HepG2 (cell line): ENCODE data around the gene PPM1H. TPM values are rescaled to one million over a fixed set of nuclear protein-coding genes. Genes with fewer than 3 reads are reported as not detected.
A peak's percentile ranks its signal among the peaks of the same experiment; 100 is the strongest.

Source experiments
- AHDC1 ChIP-seq: sonication (generic); formaldehyde crosslinking; IDR thresholded peaks from 2 replicates; pipeline ENCODE4 v1.5.1; 2020; ENCODE audit warnings: mild to moderate bottlenecking, missing genetic modification reagents, borderline replicate concordance
- CREM ChIP-seq, 2 experiments: sonication (generic) in 1 of 2; formaldehyde crosslinking in 1 of 2; IDR thresholded peaks; 2 replicates each; pipeline versions ENCODE4 v1.4.0 to v1.6.1; 2016 to 2020; ENCODE audit warnings: antibody characterized with exemption in 1 of 2, mild to moderate bottlenecking in 1 of 2, missing genetic modification reagents in 1 of 2
- GABPA ChIP-seq, 2 experiments: IDR thresholded peaks; 2 replicates each; pipeline ENCODE4 v1.6.1; 2011 to 2016; ENCODE audit warnings: low read depth in 2 of 2, low read length in 1 of 2, missing biosample characterization in 1 of 2, missing genetic modification characterization in 1 of 2
- KLF13 ChIP-seq: sonication (generic); formaldehyde crosslinking; IDR thresholded peaks from 2 replicates; pipeline ENCODE4 v1.4.0; 2020; ENCODE audit warnings: mild to moderate bottlenecking, missing genetic modification reagents
- MIER3 ChIP-seq: IDR thresholded peaks from 2 replicates; pipeline ENCODE4 v1.6.1; 2016; ENCODE audit warnings: missing compliant biosample characterization, borderline replicate concordance
- PRMT3 ChIP-seq: sonication (generic); formaldehyde crosslinking; IDR thresholded peaks from 2 replicates; pipeline ENCODE4 v1.8.1; 2022; ENCODE audit warnings: low read depth, mild to moderate bottlenecking, moderate library complexity, missing genetic modification reagents, borderline replicate concordance
- SMAD3 ChIP-seq: sonication (generic); formaldehyde crosslinking; IDR thresholded peaks from 2 replicates; pipeline ENCODE4 v1.4.0; 2020; ENCODE audit warnings: missing genetic modification reagents
- SMARCE1 ChIP-seq: fragments of 450-650 bp; IDR thresholded peaks from 2 replicates; pipeline ENCODE4 v1.6.1; 2017; ENCODE audit warnings: borderline replicate concordance
- SMC3 ChIP-seq: IDR thresholded peaks from 2 replicates; pipeline ENCODE4 v1.6.1; 2011; ENCODE audit warnings: low read length, improper control_type of control experiment
- SP2 ChIP-seq: sonication (generic); formaldehyde crosslinking; IDR thresholded peaks from 2 replicates; pipeline ENCODE4 v1.5.1; 2020; ENCODE audit warnings: mild to moderate bottlenecking, missing genetic modification reagents
- ZBTB3 ChIP-seq: sonication (generic); formaldehyde crosslinking; IDR thresholded peaks from 2 replicates; pipeline ENCODE4 v1.4.0; 2020; ENCODE audit warnings: low read depth, mild to moderate bottlenecking, moderate library complexity, missing genetic modification reagents, borderline replicate concordance
- ZBTB7B ChIP-seq: sonication (generic); formaldehyde crosslinking; IDR thresholded peaks from 2 replicates; pipeline ENCODE4 v1.4.0; 2020; ENCODE audit warnings: missing genetic modification reagents
- ZNF138 ChIP-seq: sonication (generic); formaldehyde crosslinking; IDR thresholded peaks from 2 replicates; pipeline ENCODE4 v1.5.0; 2020; ENCODE audit warnings: mild to moderate bottlenecking, low read depth, missing genetic modification reagents
- ZNF367 ChIP-seq: sonication (generic); formaldehyde crosslinking; IDR thresholded peaks from 2 replicates; pipeline ENCODE4 v1.4.0; 2020; ENCODE audit warnings: missing genetic modification reagents, borderline replicate concordance
- ZNF570 ChIP-seq: sonication (generic); formaldehyde crosslinking; IDR thresholded peaks from 2 replicates; pipeline ENCODE4 v1.4.0; 2020; ENCODE audit warnings: mild to moderate bottlenecking, missing genetic modification reagents, borderline replicate concordance
- ZNF629 ChIP-seq: sonication (generic); formaldehyde crosslinking; conservative IDR thresholded peaks from 2 replicates; pipeline ENCODE4 v1.5.0; 2020; ENCODE audit warnings: missing genetic modification reagents
- ZNF678 ChIP-seq: sonication (generic); formaldehyde crosslinking; IDR thresholded peaks from 2 replicates; pipeline ENCODE4 v1.4.0; 2020; ENCODE audit warnings: mild to moderate bottlenecking, missing genetic modification reagents
- polyA plus RNA-seq, 8 experiments: library from polyadenylated mRNA; depleted of rRNA in 3 of 8; stranded (reverse) in 7 of 8; unstranded in 1 of 8; fragments of >200 nt; fragmentation: Illumina TruSeq in 4 of 8; extraction: Trizol in 4 of 8; gene quantifications; 2 replicates each; pipeline versions ENCODE4 v1.2.1 to v1.2.3, GENCODE V29; 2011 to 2016; ENCODE audit warnings: low read depth in 4 of 8, missing spikeins in 1 of 8, mixed read lengths in 1 of 8; ENCODE audit not compliant: insufficient read depth in 1 of 8
- total RNA-seq, 5 experiments: library from RNA; depleted of rRNA; stranded (reverse); fragments of >200 nt; fragmentation: Illumina TruSeq; extraction: Trizol; gene quantifications; 2 replicates each; pipeline ENCODE4 v1.2.3, GENCODE V29; 2016; ENCODE audit warnings: low read depth in 1 of 5
- TF ChIP-seq, protein P1 (sequence below): sonication (generic); formaldehyde crosslinking; IDR thresholded peaks from 2 replicates; pipeline ENCODE4 v1.4.0; 2020; ENCODE audit warnings: missing genetic modification reagents, borderline replicate concordance
- TF ChIP-seq, protein P2 (sequence below): sonication (generic); formaldehyde crosslinking; conservative IDR thresholded peaks from 2 replicates; pipeline ENCODE4 v1.8.0; 2022; ENCODE audit warnings: mild to moderate bottlenecking, moderate library complexity, missing genetic modification reagents

Gene PPM1H
- total and polyA plus RNA-seq, 2 of the 13 experiments (the other 11 are each of a cell fraction or from before 2014, with no cell fraction given) = 29.1 to 38.1 TPM

GRCh38 chr12:62900686-62901272 lies 34.2 kb downstream of the PPM1H start (continued):
- TF ChIP-seq, protein P1, sequence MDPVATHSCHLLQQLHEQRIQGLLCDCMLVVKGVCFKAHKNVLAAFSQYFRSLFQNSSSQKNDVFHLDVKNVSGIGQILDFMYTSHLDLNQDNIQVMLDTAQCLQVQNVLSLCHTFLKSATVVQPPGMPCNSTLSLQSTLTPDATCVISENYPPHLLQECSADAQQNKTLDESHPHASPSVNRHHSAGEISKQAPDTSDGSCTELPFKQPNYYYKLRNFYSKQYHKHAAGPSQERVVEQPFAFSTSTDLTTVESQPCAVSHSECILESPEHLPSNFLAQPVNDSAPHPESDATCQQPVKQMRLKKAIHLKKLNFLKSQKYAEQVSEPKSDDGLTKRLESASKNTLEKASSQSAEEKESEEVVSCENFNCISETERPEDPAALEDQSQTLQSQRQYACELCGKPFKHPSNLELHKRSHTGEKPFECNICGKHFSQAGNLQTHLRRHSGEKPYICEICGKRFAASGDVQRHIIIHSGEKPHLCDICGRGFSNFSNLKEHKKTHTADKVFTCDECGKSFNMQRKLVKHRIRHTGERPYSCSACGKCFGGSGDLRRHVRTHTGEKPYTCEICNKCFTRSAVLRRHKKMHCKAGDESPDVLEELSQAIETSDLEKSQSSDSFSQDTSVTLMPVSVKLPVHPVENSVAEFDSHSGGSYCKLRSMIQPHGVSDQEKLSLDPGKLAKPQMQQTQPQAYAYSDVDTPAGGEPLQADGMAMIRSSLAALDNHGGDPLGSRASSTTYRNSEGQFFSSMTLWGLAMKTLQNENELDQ (CRISPR knock-in tag) = no peak
- TF ChIP-seq, protein P2, sequence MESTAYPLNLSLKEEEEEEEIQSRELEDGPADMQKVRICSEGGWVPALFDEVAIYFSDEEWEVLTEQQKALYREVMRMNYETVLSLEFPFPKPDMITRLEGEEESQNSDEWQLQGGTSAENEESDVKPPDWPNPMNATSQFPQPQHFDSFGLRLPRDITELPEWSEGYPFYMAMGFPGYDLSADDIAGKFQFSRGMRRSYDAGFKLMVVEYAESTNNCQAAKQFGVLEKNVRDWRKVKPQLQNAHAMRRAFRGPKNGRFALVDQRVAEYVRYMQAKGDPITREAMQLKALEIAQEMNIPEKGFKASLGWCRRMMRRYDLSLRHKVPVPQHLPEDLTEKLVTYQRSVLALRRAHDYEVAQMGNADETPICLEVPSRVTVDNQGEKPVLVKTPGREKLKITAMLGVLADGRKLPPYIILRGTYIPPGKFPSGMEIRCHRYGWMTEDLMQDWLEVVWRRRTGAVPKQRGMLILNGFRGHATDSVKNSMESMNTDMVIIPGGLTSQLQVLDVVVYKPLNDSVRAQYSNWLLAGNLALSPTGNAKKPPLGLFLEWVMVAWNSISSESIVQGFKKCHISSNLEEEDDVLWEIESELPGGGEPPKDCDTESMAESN (CRISPR knock-in tag) = no peak
- TF ChIP-seq ZBTB3 (CRISPR knock-in tag) = no peak
- no peak for TF ChIP-seq ZNF367 (CRISPR knock-in tag)
- TF ChIP-seq ZNF678 (CRISPR knock-in tag) = no peak
- TF ChIP-seq ZNF629 (CRISPR knock-in tag) = no peak
- 0 out of 2 replicates have a peak, but pooled peaks have one; percentile 11 for TF ChIP-seq MIER3 (CRISPR knock-in tag)
- no peak for TF ChIP-seq SMAD3 (CRISPR knock-in tag)
- TF ChIP-seq ZNF570 (CRISPR knock-in tag) = no peak
- TF ChIP-seq AHDC1 = peak; percentile 62; the same call in 1 of the 2 replicates
- no peak for TF ChIP-seq SMARCE1
- TF ChIP-seq ZBTB7B (CRISPR knock-in tag) = no peak
- TF ChIP-seq GABPA (IDR thresholded peaks at IDR 0.05; ENCODE audit: low read depth, low read length) = no peak
- TF ChIP-seq GABPA (CRISPR knock-in tag; IDR thresholded peaks at IDR 0.05; ENCODE audit: low read depth) = peak; percentile 28; the same call in 1 of the 2 replicates
- TF ChIP-seq KLF13 (CRISPR knock-in tag) = no peak
- no peak for TF ChIP-seq SP2 (CRISPR knock-in tag)
- peak; percentile 70 for TF ChIP-seq CREM (IDR thresholded peaks at IDR 0.05)
- TF ChIP-seq CREM (CRISPR knock-in tag; IDR thresholded peaks at IDR 0.05) = no peak
- TF ChIP-seq PRMT3 (CRISPR knock-in tag) = no peak
- no peak for TF ChIP-seq ZNF138
- TF ChIP-seq SMC3 = 0 out of 2 replicates have a peak, but pooled peaks have one; percentile 3
